ENCODE data around the gene COMMD10.

COMMD10 gene

GRCh38 chr5:116306846-116307245 lies 222.0 kb downstream of the COMMD10 start:
- DNase-seq (ENCODE audit: low read depth): no peak
- in situ Hi-C loops (cut with HindIII; ENCODE audit: low sequenced_read_pairs): no loop called here
- H3K4me3 ChIP-seq (ENCODE audit: low read depth, low read length): no peak overlapping the region
- no peak for TF ChIP-seq CTCF (IDR thresholded peaks at IDR 0.05; ENCODE audit: low read depth, low read length, missing control alignments)

GRCh38 chr5:116308391-116308790 lies 223.6 kb downstream of the COMMD10 start:
- no peak overlapping the region for H3K4me3 ChIP-seq (ENCODE audit: low read depth, low read length)
- in situ Hi-C loops (cut with HindIII; ENCODE audit: low sequenced_read_pairs): no loop called here
- no peak for DNase-seq (ENCODE audit: low read depth)
- TF ChIP-seq CTCF (IDR thresholded peaks at IDR 0.05; ENCODE audit: low read depth, low read length, missing control alignments): no peak

- in situ Hi-C loops (cut with HindIII; ENCODE audit: low sequenced_read_pairs): no loop called here
- no peak for TF ChIP-seq CTCF (IDR thresholded peaks at IDR 0.05; ENCODE audit: low read depth, low read length, missing control alignments)
- no peak for DNase-seq (ENCODE audit: low read depth)
- no peak overlapping the region for H3K4me3 ChIP-seq (ENCODE audit: low read depth, low read length)
These were observed 228.5 kb downstream of the COMMD10 start for GRCh38 chr5:116313366-116313765.

DNA sequence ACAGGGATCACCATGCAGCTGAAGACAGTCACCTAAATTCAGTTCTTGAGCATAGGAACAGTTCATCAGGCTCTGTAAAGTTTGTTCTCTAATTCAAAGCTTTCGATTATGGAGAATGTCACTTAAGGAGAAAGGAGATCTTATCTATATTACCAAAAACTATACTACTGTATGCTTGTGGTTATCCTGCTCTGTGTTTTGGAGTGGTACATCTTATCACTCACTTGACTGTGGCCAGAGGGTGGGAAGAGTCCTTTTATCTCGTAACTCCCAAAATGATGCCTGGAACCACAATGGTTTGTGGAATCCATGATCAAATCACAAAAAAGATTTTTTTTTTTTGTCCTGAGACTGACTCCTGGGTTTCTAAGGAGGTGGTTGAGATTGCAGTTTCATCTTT lies 230.7 kb downstream of the COMMD10 start:
- no peak overlapping the region for H3K4me3 ChIP-seq (ENCODE audit: low read depth, low read length)
- in situ Hi-C loops (cut with HindIII; ENCODE audit: low sequenced_read_pairs): no loop called here
- DNase-seq (ENCODE audit: low read depth): no peak
- no peak for TF ChIP-seq CTCF (IDR thresholded peaks at IDR 0.05; ENCODE audit: low read depth, low read length, missing control alignments)

GRCh38 chr5:116318091-116318854 lies 233.4 kb downstream of the COMMD10 start:
- no peak overlapping the region for H3K4me3 ChIP-seq (ENCODE audit: low read depth, low read length)
- in situ Hi-C loops (cut with HindIII; ENCODE audit: low sequenced_read_pairs): no loop called here
- no peak for TF ChIP-seq CTCF (IDR thresholded peaks at IDR 0.05; ENCODE audit: low read depth, low read length, missing control alignments)
- DNase-seq (ENCODE audit: low read depth): no peak

DNA sequence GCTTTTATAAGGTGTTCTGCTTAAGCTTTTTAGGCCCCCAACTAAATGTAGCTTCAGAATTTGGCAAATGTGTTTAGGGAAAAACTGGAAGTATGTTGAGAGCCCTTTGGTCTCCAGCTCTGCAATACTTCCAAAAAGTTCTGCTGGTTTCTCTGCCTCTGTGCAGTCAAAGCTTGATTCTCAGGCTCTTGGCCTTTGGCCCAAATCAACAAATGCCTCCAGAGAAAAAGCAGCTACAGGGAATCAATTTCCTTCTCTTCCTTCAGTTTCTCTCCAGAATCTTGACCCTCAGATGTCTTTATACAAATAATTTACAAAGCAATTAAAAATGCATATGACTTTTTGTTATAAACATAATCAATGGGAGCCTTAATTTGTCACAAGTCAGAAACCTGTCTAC lies 235.7 kb downstream of the COMMD10 start:
- peak; percentile 2 for DNase-seq (ENCODE audit: low read depth)
- in situ Hi-C loops (cut with HindIII; ENCODE audit: low sequenced_read_pairs): no loop called here
- TF ChIP-seq CTCF (IDR thresholded peaks at IDR 0.05; ENCODE audit: low read depth, low read length, missing control alignments): no peak
- no peak overlapping the region for H3K4me3 ChIP-seq (ENCODE audit: low read depth, low read length)
